GDM1 (cell line): ENCODE measurements around the gene DZIP3.

ENCODE experiments used
- DNase-seq: peaks from one replicate; lab custom pipeline; 2025; lab: John Stamatoyannopoulos, UW

Gene DZIP3

GRCh38 chr3:108589081-108589997 lies at the start of gene DZIP3, which contains the start of gene CIP2A:
TSS of gene DZIP3 (plus strand) at chr3:108589722. CDS start at chr3:108605407, 15,685 bp downstream.
TSS of gene CIP2A (minus strand) at chr3:108589438. CDS start at chr3:108589375, 63 bp downstream.
- DNase-seq: peak; percentile 77

- no peak for DNase-seq
Measured at GRCh38 chr3:108546247-108546646, 43.3 kb upstream of the DZIP3 start.

GRCh38 chr3:108546692-108547091 lies 42.8 kb upstream of the DZIP3 start:
- DNase-seq: no peak

- no peak for DNase-seq
Measured at GRCh38 chr3:108548304-108548703, 41.2 kb upstream of the DZIP3 start.

GRCh38 chr3:108548886-108549285 lies 40.6 kb upstream of the DZIP3 start:
- no peak for DNase-seq

- DNase-seq: peak; percentile 28
Measured at GRCh38 chr3:108552267-108553159, 37.0 kb upstream of the DZIP3 start.

GRCh38 chr3:108554229-108554628 lies 35.3 kb upstream of the DZIP3 start:
- no peak for DNase-seq

GRCh38 chr3:108554913-108555571 lies 34.5 kb upstream of the DZIP3 start:
- DNase-seq: no peak

- DNase-seq: no peak
Measured at GRCh38 chr3:108555966-108556581, 33.4 kb upstream of the DZIP3 start.

GRCh38 chr3:108562565-108562964 lies 27.0 kb upstream of the DZIP3 start:
- DNase-seq: no peak

- no peak for DNase-seq
Measured at GRCh38 chr3:108564564-108564963, 25.0 kb upstream of the DZIP3 start.

- no peak for DNase-seq
Measured at GRCh38 chr3:108565506-108565905, 24.0 kb upstream of the DZIP3 start.

- no peak for DNase-seq
Measured at GRCh38 chr3:108566599-108566998, 22.9 kb upstream of the DZIP3 start.

- no peak for DNase-seq
Measured at GRCh38 chr3:108569336-108569735, 20.2 kb upstream of the DZIP3 start.

GRCh38 chr3:108578064-108578463 lies 11.5 kb upstream of the DZIP3 start:
- DNase-seq: no peak

- no peak for DNase-seq
Measured at GRCh38 chr3:108588601-108589000, 921 bp upstream of the DZIP3 start.

GRCh38 chr3:108589998-108590323 lies 439 bp downstream of the DZIP3 start:
- no peak for DNase-seq

GRCh38 chr3:108590460-108590859 lies 938 bp downstream of the DZIP3 start:
- no peak for DNase-seq

- no peak for DNase-seq
Measured at GRCh38 chr3:108595321-108595720, 5.8 kb downstream of the DZIP3 start.

- DNase-seq: no peak
Measured at GRCh38 chr3:108598375-108598774, 8.9 kb downstream of the DZIP3 start.

- DNase-seq: no peak
Measured at GRCh38 chr3:108599677-108600409, 10.3 kb downstream of the DZIP3 start.
